ENCODE data around the gene ADARB2. TPM values are rescaled to one million over a fixed set of nuclear protein-coding genes. Genes with fewer than 3 reads are reported as not detected.

The ADARB2 gene
- total and polyA plus RNA-seq, 4 donors, result 0.22 to 1.3 (median 0.55) TPM

DNA sequence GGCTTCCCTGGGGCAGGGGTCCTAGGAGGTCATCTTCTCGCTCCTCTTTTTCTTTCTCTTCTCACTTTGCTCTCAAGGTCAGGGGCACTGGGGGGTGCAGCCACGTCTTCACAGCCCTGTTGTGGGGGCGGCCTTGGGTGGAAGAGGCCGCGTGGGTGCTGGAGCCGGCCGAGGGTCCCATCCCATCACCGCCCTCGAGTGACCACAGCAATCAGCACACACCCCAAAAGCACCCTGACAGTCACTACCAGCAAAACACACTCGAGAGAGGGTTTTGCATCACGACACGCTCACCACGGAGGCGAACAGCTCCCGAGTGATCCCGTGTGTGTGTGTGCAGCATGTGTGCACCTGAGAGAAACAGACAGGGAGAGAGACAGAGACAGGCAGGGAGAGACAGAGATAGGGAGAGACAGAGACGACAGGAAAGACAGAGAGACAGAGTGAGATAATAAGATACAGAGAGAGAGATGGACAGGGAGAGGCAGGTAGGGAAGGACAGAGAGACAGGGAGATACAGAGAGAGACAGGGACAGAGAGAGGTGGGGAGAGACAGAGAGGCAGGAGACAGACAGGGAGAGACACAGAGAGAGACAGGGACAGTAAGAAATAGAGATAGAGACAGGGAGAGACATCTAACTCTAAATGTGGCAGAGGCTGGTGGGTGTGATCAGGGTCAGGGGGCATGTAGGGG, 580.3 kb downstream of the ADARB2 start:
- no peak for TF ChIP-seq CTCF (IDR thresholded peaks at IDR 0.05; ENCODE audit: control extremely low read depth, extremely low read depth)
- Histone ChIP-seq H3K9me3 (ENCODE audit: control insufficient read depth in 4 of 4, insufficient read depth in 3 of 4, low read length in 3 of 4) (peaks cover 0 to 5% (median 0%) of the 10 kb centered on the region in 4 donors), H3K9ac (ENCODE audit: insufficient read depth in 1 of 2, low read length in 2 of 2) (no peak overlapping the region), H3K27ac (ENCODE audit: low read depth in 1 of 2, low read length in 1 of 2) (no peak overlapping the region), H3K36me3 (ENCODE audit: control insufficient read depth in 4 of 4, insufficient read depth in 4 of 4, low read length in 4 of 4) (no peaks in the 10 kb centered on the region), H3K4me1 (ENCODE audit: control insufficient read depth in 5 of 5, insufficient read depth in 5 of 5, low read length in 5 of 5) (peaks cover 0 to 25% (median 3%) of the 10 kb centered on the region in 5 donors), H3K4me3 (no peak overlapping the region), H3K27me3 (ENCODE audit: control insufficient read depth in 3 of 3, insufficient read depth in 3 of 3, low read length in 2 of 3) (no peaks in the 10 kb centered on the region)
- WGBS, 2 donors, result 82 to 87% methylated on average over 17 of the region's 17 CpGs
- DNase-seq (no peak), ATAC-seq (ENCODE audit: insufficient read depth, low FRiP score) (no peak)

GRCh38 chr10:1156616-1156886, 580.8 kb downstream of the ADARB2 start:
- TF ChIP-seq CTCF (IDR thresholded peaks at IDR 0.05; ENCODE audit: control extremely low read depth, extremely low read depth), result no peak
- no peaks in the 10 kb centered on the region for H3K27me3 ChIP-seq (ENCODE audit: control insufficient read depth in 3 of 3, insufficient read depth in 3 of 3, low read length in 2 of 3)
- no peak overlapping the region for H3K4me3 ChIP-seq
- H3K36me3 ChIP-seq (ENCODE audit: control insufficient read depth in 4 of 4, insufficient read depth in 4 of 4, low read length in 4 of 4), result no peaks in the 10 kb centered on the region
- H3K27ac ChIP-seq (ENCODE audit: low read depth in 1 of 2, low read length in 1 of 2), result no peak overlapping the region
- no peak for ATAC-seq (ENCODE audit: insufficient read depth, low FRiP score)
- H3K4me1 ChIP-seq (ENCODE audit: control insufficient read depth in 5 of 5, insufficient read depth in 5 of 5, low read length in 5 of 5), result peaks cover 0 to 25% (median 3%) of the 10 kb centered on the region in 5 donors
- no peak for DNase-seq
- H3K9ac ChIP-seq (ENCODE audit: insufficient read depth in 1 of 2, low read length in 2 of 2), result no peak overlapping the region
- H3K9me3 ChIP-seq (ENCODE audit: control insufficient read depth in 4 of 4, insufficient read depth in 3 of 4, low read length in 3 of 4), result peaks cover 0 to 5% (median 0%) of the 10 kb centered on the region in 4 donors
- 87 to 89% methylated on average over 8 of the region's 8 CpGs for WGBS, 2 donors

GRCh38 chr10:1155791-1156615, 581.3 kb downstream of the ADARB2 start:
- ATAC-seq (ENCODE audit: insufficient read depth, low FRiP score) (no peak), DNase-seq (no peak)
- H3K36me3 ChIP-seq (ENCODE audit: control insufficient read depth in 4 of 4, insufficient read depth in 4 of 4, low read length in 4 of 4), result no peaks in the 10 kb centered on the region
- H3K4me1 ChIP-seq (ENCODE audit: control insufficient read depth in 5 of 5, insufficient read depth in 5 of 5, low read length in 5 of 5), result peaks cover 0 to 25% (median 3%) of the 10 kb centered on the region in 5 donors
- no peak for TF ChIP-seq CTCF (IDR thresholded peaks at IDR 0.05; ENCODE audit: control extremely low read depth, extremely low read depth)
- peaks cover 0 to 5% (median 0%) of the 10 kb centered on the region in 4 donors for H3K9me3 ChIP-seq (ENCODE audit: control insufficient read depth in 4 of 4, insufficient read depth in 3 of 4, low read length in 3 of 4)
- H3K27me3 ChIP-seq (ENCODE audit: control insufficient read depth in 3 of 3, insufficient read depth in 3 of 3, low read length in 2 of 3), result no peaks in the 10 kb centered on the region
- WGBS, 2 donors, result 86 to 87% methylated on average over 20 of the region's 20 CpGs
- H3K9ac ChIP-seq (ENCODE audit: insufficient read depth in 1 of 2, low read length in 2 of 2), result no peak overlapping the region
- no peak overlapping the region for H3K27ac ChIP-seq (ENCODE audit: low read depth in 1 of 2, low read length in 1 of 2)
- H3K4me3 ChIP-seq, result no peak overlapping the region
